ENCODE results near the gene ID3. TPM values are rescaled to one million over a fixed set of nuclear protein-coding genes. Genes with fewer than 3 reads are reported as not detected.

ID3 gene
- total and polyA plus RNA-seq, 2 of the 8 experiments (the other 6 are each of a cell fraction or from before 2014, with no cell fraction given): 240 to 304 TPM

DNA sequence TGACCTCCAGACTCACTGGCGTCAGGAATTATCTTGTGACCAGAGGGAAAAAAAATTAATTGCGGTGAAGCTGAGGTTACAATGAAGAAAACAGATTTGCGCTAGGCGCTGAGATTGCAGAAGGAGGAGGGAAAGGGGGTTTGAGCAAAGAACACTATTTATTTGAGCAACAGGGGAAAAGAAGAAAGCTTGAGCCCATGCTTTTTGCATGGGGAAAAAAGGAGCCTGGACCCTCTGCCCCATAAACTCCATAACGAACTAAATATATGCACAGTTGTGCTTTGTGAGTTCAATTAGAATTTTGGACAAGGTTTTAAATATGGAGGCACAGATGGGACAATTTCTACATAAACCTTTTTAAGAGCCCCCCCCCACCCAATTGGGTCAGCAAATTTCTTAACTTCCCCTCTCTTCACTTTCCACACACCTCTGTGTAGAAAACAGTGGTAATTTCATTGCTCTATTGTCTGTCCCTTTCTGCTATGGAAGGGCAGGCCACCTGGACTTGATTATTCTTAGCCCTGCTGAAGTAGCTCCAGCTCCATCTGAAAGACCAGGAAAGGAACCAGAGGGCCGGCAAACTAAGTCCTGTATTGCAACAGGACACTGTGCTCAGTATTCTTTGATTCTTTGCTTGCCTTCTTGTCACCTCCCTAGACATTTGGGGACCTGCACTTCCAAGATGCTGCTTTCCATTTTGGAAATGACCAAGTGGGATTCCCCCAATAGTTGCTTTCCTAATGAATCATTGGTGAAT is 862 bp upstream of the ID3 start:
- Histone ChIP-seq H2BK120ac (replicated peaks; ENCODE audit: low read depth, low read length) (peak overlapping the region; percentile 21), H3K4me3 (ENCODE audit: extremely low read depth in 1 of 4, insufficient read depth in 2 of 4, low read depth in 3 of 4, low read length in 4 of 4) (peak overlapping the region; percentile 66 to 98 (median 94); a peak in 7 of 8 replicates), H4K91ac (replicated peaks; ENCODE audit: insufficient read length, low read length) (peak overlapping the region; percentile 45), H3K4me1 (replicated peaks in 1 of 4; ENCODE audit: control insufficient read depth in 3 of 4, insufficient read depth in 4 of 4, low read length in 3 of 4) (peaks cover 20 to 36% (median 27%) of the 10 kb centered on the region in 4 experiments), H3K4me2 (ENCODE audit: insufficient read depth in 1 of 2, low read depth in 2 of 2, low read length in 2 of 2) (peak overlapping the region; percentile 87 to 98), H4K20me1 (replicated peaks in 1 of 2; ENCODE audit: control insufficient read depth in 1 of 2, insufficient read depth in 2 of 2, low read length in 2 of 2) (peaks cover 5 to 13% of the 10 kb centered on the region in 2 experiments), H3K14ac (ENCODE audit: insufficient read length) (no peak overlapping the region), H2BK5ac (ENCODE audit: low read depth, low read length) (peak overlapping the region; percentile 87), H3K27me3 (replicated peaks in 1 of 4; ENCODE audit: control insufficient read depth in 3 of 4, extremely low read depth in 1 of 4, insufficient read depth in 3 of 4, low read length in 3 of 4) (peaks cover 0 to 4% (median 0%) of the 10 kb centered on the region in 4 experiments; a peak in 3 of 7 replicates), H2AFZ (ENCODE audit: low read length) (no peak overlapping the region), H4K5ac (ENCODE audit: insufficient read length, low read depth, low read length) (no peak overlapping the region), H3K36me3 (ENCODE audit: control insufficient read depth in 2 of 4, insufficient read depth in 4 of 4, low read length in 3 of 4) (peaks cover 0 to 19% (median 0%) of the 10 kb centered on the region in 4 experiments; a peak in 5 of 8 replicates), H3K23ac (ENCODE audit: insufficient read length) (no peak overlapping the region), H3K9ac (replicated peaks in 1 of 4; ENCODE audit: extremely low read depth in 1 of 4, low read depth in 3 of 4, low read length in 3 of 4) (peak overlapping the region; percentile 39 to 80 (median 78)), H3K79me1 (ENCODE audit: low read depth, low read length) (no peaks in the 10 kb centered on the region; the same call in 1 of the 2 replicates), H2BK20ac (ENCODE audit: low read length) (no peak overlapping the region), H3K23me2 (ENCODE audit: low read depth, low read length) (peaks cover 20% of the 10 kb centered on the region), H2BK15ac (ENCODE audit: low read length) (no peak overlapping the region), H2AK5ac (ENCODE audit: low read depth, low read length) (peak overlapping the region; percentile 18; the same call in 1 of the 2 replicates), H3K27ac (ENCODE audit: low read depth, low read length) (peak overlapping the region; percentile 64; the same call in 1 of the 2 replicates), H2BK12ac (ENCODE audit: low read depth, low read length) (peak overlapping the region; percentile 72; the same call in 1 of the 2 replicates), H3K79me2 (ENCODE audit: control insufficient read depth in 1 of 2, insufficient read depth in 2 of 2, low read length in 2 of 2) (peaks cover 4 to 20% of the 10 kb centered on the region in 2 experiments), H3K18ac (ENCODE audit: extremely low read depth, low read length) (no peak overlapping the region; the same call in 1 of the 2 replicates), H4K8ac (ENCODE audit: extremely low read depth, insufficient read depth, low read length) (no peak overlapping the region), H3K56ac (replicated peaks; ENCODE audit: insufficient read length, low read depth, low read length) (no peak overlapping the region), H3K4ac (replicated peaks; ENCODE audit: insufficient read length, low read depth, low read length) (peak overlapping the region; percentile 12), H3K9me3 (ENCODE audit: insufficient read depth in 2 of 2, low read depth in 1 of 2, low read length in 1 of 2) (no peaks in the 10 kb centered on the region)
- FAIRE-seq (no peak), DNase-seq (ENCODE audit: low read depth in 1 of 2, low spot score in 2 of 2) (no peak)
- CTCF ChIA-PET (ENCODE audit: partially characterized antibody): interaction anchor here (0.6 to 21.9 kb wide), 7 partner anchors 9 to 132 kb away, joined by 3 to 706 read pairs (median 7); no protein-coding TSS in a partner anchor
- POLR2A ChIA-PET (ENCODE audit: partially characterized antibody): interaction anchor here (0.8 to 20.4 kb wide), 17 partner anchors 9 to 216 kb away, joined by 3 to 547 read pairs (median 5); partner anchors contain the start of genes HNRNPR and RPL11
- WGBS, 2 experiments (ENCODE audit: extremely low coverage in 1 of 2, insufficient coverage in 1 of 2, insufficient read length in 1 of 2, insufficient replicate concordance in 2 of 2, low coverage in 1 of 2, low lambda C conversion rate in 2 of 2, missing lambda C conversion rate in 1 of 2): 19% methylated on average over 6 of the region's 6 CpGs; no CpG with 5 or more reads in 1 of the 2 experiments
- TF ChIP-seq SIRT6 (IDR thresholded peaks at IDR 0.05; ENCODE audit: low read length) (no peak), POLR2A (IDR thresholded peaks at IDR 0.05; ENCODE audit: control extremely low read depth in 1 of 2, low read depth in 2 of 2, low read length in 2 of 2) (no peak), RFX5 (IDR thresholded peaks at IDR 0.05; ENCODE audit: borderline replicate concordance, low read depth, low read length) (no peak), PHF8 (conservative IDR thresholded peaks at IDR 0.05; ENCODE audit: low read depth, low read length) (no peak), CEBPB (IDR thresholded peaks at IDR 0.05; ENCODE audit: low read depth, low read length) (no peak), SP2 (IDR thresholded peaks at IDR 0.05; ENCODE audit: low read length) (no peak), BRCA1 (IDR thresholded peaks at IDR 0.05; ENCODE audit: low read depth, low read length) (no peak), EZH2 (IDR thresholded peaks at IDR 0.05; ENCODE audit: low read depth, low read length, severe bottlenecking) (no peak), CHD2 (IDR thresholded peaks at IDR 0.05; ENCODE audit: low read length) (no peak), BCL11A (IDR thresholded peaks at IDR 0.05; ENCODE audit: low read depth in 2 of 2, low read length in 2 of 2) (no peak), EP300 (IDR thresholded peaks at IDR 0.05; ENCODE audit: borderline replicate concordance in 1 of 2, low read depth in 2 of 2, low read length in 2 of 2) (no peak), SIN3A (conservative IDR thresholded peaks at IDR 0.05 in 1 of 2, IDR thresholded peaks at IDR 0.05 in 1 of 2; ENCODE audit: low read depth in 1 of 2, low read length in 2 of 2) (no peak)

Data from H1 (cell line).